K562 (cell line): Measurements from ENCODE around the gene NCOR2. TPM values are rescaled to one million over a fixed set of nuclear protein-coding genes. Genes with fewer than 3 reads are reported as not detected.

Experiments
- CXXC5 ChIP-seq: fragments of 250-450 bp; sonication (Bioruptor Pico); IDR thresholded peaks from 2 replicates; pipeline ENCODE4 v1.8.0; 2022; ENCODE audit warnings: inconsistent platforms, mild to moderate bottlenecking, moderate library complexity
- ELF4 ChIP-seq: fragments of 450-650 bp; formaldehyde crosslinking; IDR thresholded peaks from 2 replicates; pipeline ENCODE4 v1.4.0; 2022; ENCODE audit warnings: missing genetic modification characterization
- MGA ChIP-seq: fragments of 450-650 bp; IDR thresholded peaks from 2 replicates; pipeline ENCODE4 v1.6.1; 2016; ENCODE audit warnings: mild to moderate bottlenecking, moderate library complexity
- ZBTB7A ChIP-seq: IDR thresholded peaks from 2 replicates; pipeline ENCODE4 v1.6.1; 2011; ENCODE audit warnings: low read depth, mild to moderate bottlenecking, low read length, moderate library complexity, borderline replicate concordance; ENCODE audit not compliant: control insufficient read depth
- ZKSCAN1 ChIP-seq: fragments of 150-350 bp; IDR thresholded peaks from 2 replicates; pipeline ENCODE4 v1.6.1; 2016; ENCODE audit warnings: low read depth, low read length
- ZNF592 ChIP-seq: fragments of 450-650 bp; IDR thresholded peaks from 2 replicates; pipeline ENCODE4 v1.6.1; 2017; ENCODE audit warnings: antibody characterized with exemption, mild to moderate bottlenecking
- polyA plus RNA-seq, 8 experiments: library from polyadenylated mRNA; depleted of rRNA in 4 of 8; stranded (reverse) in 5 of 8; unstranded in 3 of 8; fragments of >200 nt; fragmentation: Nextera tagmentation in 2 of 8; fragmentation: Illumina TruSeq in 1 of 8; extraction: Ambion mirVana in 2 of 8; extraction: Trizol in 1 of 8; gene quantifications; 2 replicates each; pipeline versions ENCODE4 v1.2.1 to v1.2.3, GENCODE V29; 2011 to 2014; ENCODE audit warnings: inconsistent platforms in 1 of 8, missing spikeins in 1 of 8
- total RNA-seq, 7 experiments: library from RNA; depleted of rRNA in 6 of 7; stranded (reverse); fragments of >200 nt in 6 of 7; fragmentation: Illumina TruSeq in 2 of 7; extraction: Trizol in 2 of 7; gene quantifications; 2 replicates each; pipeline versions ENCODE4 v1.2.1 to v1.2.3, GENCODE V29; 2011 to 2021; ENCODE audit warnings: low replicate concordance in 1 of 7
- TF ChIP-seq, protein P1 (sequence below): sonication (generic); formaldehyde crosslinking; IDR thresholded peaks from 2 replicates; pipeline ENCODE4 v1.8.0; 2022; ENCODE audit warnings: mild to moderate bottlenecking, missing genetic modification reagents
- TF ChIP-seq, protein P2 (sequence below): fragments of 450-650 bp; IDR thresholded peaks from 2 replicates; pipeline ENCODE4 v1.6.1; 2016; ENCODE audit warnings: low read depth, mild to moderate bottlenecking, moderate library complexity

Gene NCOR2
- total and polyA plus RNA-seq, 9 of the 15 experiments (the other 6 are each of a cell fraction or from before 2014, with no cell fraction given) = 0.18 to 126 (median 8.4) TPM

DNA sequence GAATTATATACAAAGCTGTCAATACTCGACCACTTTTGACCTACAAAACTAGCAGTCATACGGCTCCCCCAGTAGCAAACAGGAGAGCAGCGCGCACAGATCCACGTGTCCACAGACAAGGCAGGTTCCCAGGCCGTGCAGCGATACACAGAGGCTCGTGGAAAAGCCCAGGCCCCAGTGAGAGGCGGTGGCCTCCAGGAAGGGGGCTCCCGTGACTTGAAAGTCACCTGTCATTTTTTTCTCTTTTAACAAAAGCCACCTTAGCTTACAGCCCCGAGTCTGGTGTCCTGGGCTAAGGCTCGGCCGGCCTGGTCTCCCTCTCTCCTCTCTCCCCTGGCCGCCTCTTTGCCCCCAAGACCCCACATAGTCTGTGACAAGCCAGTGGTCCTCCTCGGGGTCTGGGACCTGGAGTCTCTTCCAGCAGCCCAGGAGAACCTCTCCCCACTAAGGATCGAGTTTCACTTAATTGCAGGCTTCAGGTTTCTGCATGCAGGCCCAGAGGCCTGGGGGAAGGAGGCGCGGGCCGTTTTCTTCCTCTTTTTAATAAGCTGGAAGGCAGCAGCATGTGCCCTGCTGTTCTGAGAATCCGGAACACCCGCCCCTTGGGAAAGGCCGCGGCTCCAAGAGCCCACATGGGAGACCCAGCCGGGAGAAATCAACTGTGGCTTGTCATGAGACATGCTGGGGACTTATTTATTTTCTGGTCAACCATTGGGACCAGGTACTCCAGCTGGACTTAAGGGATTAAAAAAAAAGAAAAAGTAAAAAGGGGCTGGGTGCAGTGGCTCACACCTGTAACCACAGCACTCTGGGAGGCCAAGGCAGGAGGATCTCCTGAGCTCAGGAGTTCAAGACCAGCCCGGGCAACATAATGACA lies 15.9 kb downstream of the NCOR2 start (continued):
- TF ChIP-seq ZNF592 (peak; percentile 40; the same call in 1 of the 2 replicates), CXXC5 (peak; percentile 43), ELF4 (CRISPR knock-in tag) (no peak), ZBTB7A (peak; percentile 38; the same call in 1 of the 2 replicates), ZKSCAN1 (no peak), MGA (peak; percentile 40)
- TF ChIP-seq, protein P1, sequence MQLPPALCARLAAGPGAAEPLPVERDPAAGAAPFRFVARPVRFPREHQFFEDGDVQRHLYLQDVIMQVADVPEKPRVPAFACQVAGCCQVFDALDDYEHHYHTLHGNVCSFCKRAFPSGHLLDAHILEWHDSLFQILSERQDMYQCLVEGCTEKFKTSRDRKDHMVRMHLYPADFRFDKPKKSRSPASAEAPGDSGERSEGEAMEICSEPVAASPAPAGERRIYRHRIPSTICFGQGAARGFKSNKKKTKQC (CRISPR knock-in tag) = 0 out of 2 replicates have a peak, but pooled peaks have one; percentile 40
- TF ChIP-seq, protein P2, sequence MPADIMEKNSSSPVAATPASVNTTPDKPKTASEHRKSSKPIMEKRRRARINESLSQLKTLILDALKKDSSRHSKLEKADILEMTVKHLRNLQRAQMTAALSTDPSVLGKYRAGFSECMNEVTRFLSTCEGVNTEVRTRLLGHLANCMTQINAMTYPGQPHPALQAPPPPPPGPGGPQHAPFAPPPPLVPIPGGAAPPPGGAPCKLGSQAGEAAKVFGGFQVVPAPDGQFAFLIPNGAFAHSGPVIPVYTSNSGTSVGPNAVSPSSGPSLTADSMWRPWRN = peak; percentile 37; the same call in 1 of the 2 replicates
